HepG2 (cell line): ENCODE data around the gene ITM2B. TPM values are rescaled to one million over a fixed set of nuclear protein-coding genes. Genes with fewer than 3 reads are reported as not detected.
A peak's percentile ranks its signal among the peaks of the same experiment; 100 is the strongest.

Experiments
- CBX1 ChIP-seq: IDR thresholded peaks from one replicate; pipeline ENCODE4 v1.6.1; 2016; ENCODE audit warnings: antibody characterized with exemption, low read depth
- CENPT ChIP-seq: sonication (generic); formaldehyde crosslinking; IDR thresholded peaks from 2 replicates; pipeline ENCODE4 v1.8.0; 2022; ENCODE audit warnings: low read depth, mild to moderate bottlenecking, moderate library complexity, missing genetic modification reagents
- DR1 ChIP-seq: sonication (generic); formaldehyde crosslinking; IDR thresholded peaks from 2 replicates; pipeline ENCODE4 v1.8.0; 2021; ENCODE audit warnings: mild to moderate bottlenecking, missing genetic modification reagents, inconsistent platforms
- EHMT2 ChIP-seq: fragments of 200-600 bp; sonication (generic); IDR thresholded peaks from 2 replicates; pipeline ENCODE4 v1.7.0; 2017; ENCODE audit warnings: antibody characterized with exemption, low read depth, low read length, borderline replicate concordance
- HNF4A ChIP-seq: sonication (generic); formaldehyde crosslinking; IDR thresholded peaks from 2 replicates; pipeline ENCODE4 v1.4.0; 2020; ENCODE audit warnings: missing genetic modification reagents
- KDM6A ChIP-seq: IDR thresholded peaks from 2 replicates; pipeline ENCODE4 v1.6.1; 2016; ENCODE audit warnings: low read depth
- KLF13 ChIP-seq: sonication (generic); formaldehyde crosslinking; IDR thresholded peaks from 2 replicates; pipeline ENCODE4 v1.4.0; 2020; ENCODE audit warnings: mild to moderate bottlenecking, missing genetic modification reagents
- MIER3 ChIP-seq: IDR thresholded peaks from 2 replicates; pipeline ENCODE4 v1.6.1; 2016; ENCODE audit warnings: missing compliant biosample characterization, borderline replicate concordance
- PCBP2 ChIP-seq: fragments of 200-400 bp; formaldehyde crosslinking; optimal IDR thresholded peaks from 2 replicates; pipeline ENCODE3; 2018; ENCODE audit warnings: low read length, low read depth; ENCODE audit not compliant: poor library complexity, severe bottlenecking
- PRDM15 ChIP-seq: sonication (generic); formaldehyde crosslinking; IDR thresholded peaks from 2 replicates; pipeline ENCODE4 v1.4.0; 2020; ENCODE audit warnings: missing genetic modification reagents
- TERF1 ChIP-seq: sonication (generic); formaldehyde crosslinking; IDR thresholded peaks from 2 replicates; pipeline ENCODE4 v1.8.0; 2022; ENCODE audit warnings: mild to moderate bottlenecking, missing genetic modification reagents, moderate library complexity
- ZNF17 ChIP-seq: sonication (generic); formaldehyde crosslinking; IDR thresholded peaks from 2 replicates; pipeline ENCODE4 v1.5.0; 2020; ENCODE audit warnings: mild to moderate bottlenecking, missing genetic modification reagents
- ZNF224 ChIP-seq: sonication (generic); formaldehyde crosslinking; IDR thresholded peaks from 2 replicates; pipeline ENCODE4 v1.5.0; 2020; ENCODE audit warnings: mild to moderate bottlenecking, missing genetic modification reagents
- ZNF615 ChIP-seq: sonication (generic); formaldehyde crosslinking; IDR thresholded peaks from 2 replicates; pipeline ENCODE4 v1.5.0; 2020; ENCODE audit warnings: mild to moderate bottlenecking, missing genetic modification reagents, borderline replicate concordance
- ZNF839 ChIP-seq: sonication (generic); formaldehyde crosslinking; IDR thresholded peaks from 2 replicates; pipeline ENCODE4 v1.4.0; 2020; ENCODE audit warnings: missing genetic modification reagents, mild to moderate bottlenecking, borderline replicate concordance
- polyA plus RNA-seq, 8 experiments: library from polyadenylated mRNA; depleted of rRNA in 3 of 8; stranded (reverse) in 7 of 8; unstranded in 1 of 8; fragments of >200 nt; fragmentation: Illumina TruSeq in 4 of 8; extraction: Trizol in 4 of 8; gene quantifications; 2 replicates each; pipeline versions ENCODE4 v1.2.1 to v1.2.3, GENCODE V29; 2011 to 2016; ENCODE audit warnings: low read depth in 4 of 8, missing spikeins in 1 of 8, mixed read lengths in 1 of 8; ENCODE audit not compliant: insufficient read depth in 1 of 8
- total RNA-seq, 5 experiments: library from RNA; depleted of rRNA; stranded (reverse); fragments of >200 nt; fragmentation: Illumina TruSeq; extraction: Trizol; gene quantifications; 2 replicates each; pipeline ENCODE4 v1.2.3, GENCODE V29; 2016; ENCODE audit warnings: low read depth in 1 of 5
- TF ChIP-seq, protein P1 (sequence below): IDR thresholded peaks from 2 replicates; pipeline ENCODE4 v1.6.1; 2016; ENCODE audit warnings: low read depth, missing genetic modification reagents, missing compliant biosample characterization
- TF ChIP-seq, protein P2 (sequence below): sonication (generic); formaldehyde crosslinking; IDR thresholded peaks from 2 replicates; pipeline ENCODE4 v1.4.0; 2020; ENCODE audit warnings: missing genetic modification reagents, borderline replicate concordance
- TF ChIP-seq, protein P3 (sequence below): IDR thresholded peaks from 2 replicates; pipeline ENCODE4 v1.6.1; 2016; ENCODE audit warnings: low read depth, borderline replicate concordance

Gene ITM2B
- total and polyA plus RNA-seq, 2 of the 13 experiments (the other 11 are each of a cell fraction or from before 2014, with no cell fraction given) = 158 to 373 TPM

DNA sequence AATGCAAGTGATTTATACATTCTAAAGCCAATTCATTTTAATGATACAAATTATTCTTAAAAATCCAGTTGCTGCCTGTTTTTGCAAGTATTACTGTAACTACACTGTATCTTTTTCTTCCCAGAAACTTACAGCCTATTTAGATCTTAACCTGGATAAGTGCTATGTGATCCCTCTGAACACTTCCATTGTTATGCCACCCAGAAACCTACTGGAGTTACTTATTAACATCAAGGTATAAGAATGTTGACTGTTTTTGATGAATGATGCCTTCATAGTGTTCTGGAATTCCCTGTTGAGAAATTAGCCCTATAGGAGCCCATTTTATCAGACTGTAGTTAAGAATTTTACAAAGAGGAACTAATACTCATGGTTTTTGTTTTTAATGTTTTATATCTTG, 25.0 kb downstream of the ITM2B start (continued):
- no peak for TF ChIP-seq MIER3 (CRISPR knock-in tag)
- TF ChIP-seq, protein P1, sequence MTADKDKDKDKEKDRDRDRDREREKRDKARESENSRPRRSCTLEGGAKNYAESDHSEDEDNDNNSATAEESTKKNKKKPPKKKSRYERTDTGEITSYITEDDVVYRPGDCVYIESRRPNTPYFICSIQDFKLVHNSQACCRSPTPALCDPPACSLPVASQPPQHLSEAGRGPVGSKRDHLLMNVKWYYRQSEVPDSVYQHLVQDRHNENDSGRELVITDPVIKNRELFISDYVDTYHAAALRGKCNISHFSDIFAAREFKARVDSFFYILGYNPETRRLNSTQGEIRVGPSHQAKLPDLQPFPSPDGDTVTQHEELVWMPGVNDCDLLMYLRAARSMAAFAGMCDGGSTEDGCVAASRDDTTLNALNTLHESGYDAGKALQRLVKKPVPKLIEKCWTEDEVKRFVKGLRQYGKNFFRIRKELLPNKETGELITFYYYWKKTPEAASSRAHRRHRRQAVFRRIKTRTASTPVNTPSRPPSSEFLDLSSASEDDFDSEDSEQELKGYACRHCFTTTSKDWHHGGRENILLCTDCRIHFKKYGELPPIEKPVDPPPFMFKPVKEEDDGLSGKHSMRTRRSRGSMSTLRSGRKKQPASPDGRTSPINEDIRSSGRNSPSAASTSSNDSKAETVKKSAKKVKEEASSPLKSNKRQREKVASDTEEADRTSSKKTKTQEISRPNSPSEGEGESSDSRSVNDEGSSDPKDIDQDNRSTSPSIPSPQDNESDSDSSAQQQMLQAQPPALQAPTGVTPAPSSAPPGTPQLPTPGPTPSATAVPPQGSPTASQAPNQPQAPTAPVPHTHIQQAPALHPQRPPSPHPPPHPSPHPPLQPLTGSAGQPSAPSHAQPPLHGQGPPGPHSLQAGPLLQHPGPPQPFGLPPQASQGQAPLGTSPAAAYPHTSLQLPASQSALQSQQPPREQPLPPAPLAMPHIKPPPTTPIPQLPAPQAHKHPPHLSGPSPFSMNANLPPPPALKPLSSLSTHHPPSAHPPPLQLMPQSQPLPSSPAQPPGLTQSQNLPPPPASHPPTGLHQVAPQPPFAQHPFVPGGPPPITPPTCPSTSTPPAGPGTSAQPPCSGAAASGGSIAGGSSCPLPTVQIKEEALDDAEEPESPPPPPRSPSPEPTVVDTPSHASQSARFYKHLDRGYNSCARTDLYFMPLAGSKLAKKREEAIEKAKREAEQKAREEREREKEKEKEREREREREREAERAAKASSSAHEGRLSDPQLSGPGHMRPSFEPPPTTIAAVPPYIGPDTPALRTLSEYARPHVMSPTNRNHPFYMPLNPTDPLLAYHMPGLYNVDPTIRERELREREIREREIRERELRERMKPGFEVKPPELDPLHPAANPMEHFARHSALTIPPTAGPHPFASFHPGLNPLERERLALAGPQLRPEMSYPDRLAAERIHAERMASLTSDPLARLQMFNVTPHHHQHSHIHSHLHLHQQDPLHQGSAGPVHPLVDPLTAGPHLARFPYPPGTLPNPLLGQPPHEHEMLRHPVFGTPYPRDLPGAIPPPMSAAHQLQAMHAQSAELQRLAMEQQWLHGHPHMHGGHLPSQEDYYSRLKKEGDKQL (CRISPR knock-in tag) = no peak
- TF ChIP-seq PRDM15 = no peak
- TF ChIP-seq KDM6A (CRISPR knock-in tag) = peak; percentile 17; the same call in 1 of the 2 replicates
- no peak for TF ChIP-seq ZNF17 (CRISPR knock-in tag)
- no peak for TF ChIP-seq ZNF224 (CRISPR knock-in tag)
- TF ChIP-seq, protein P2, sequence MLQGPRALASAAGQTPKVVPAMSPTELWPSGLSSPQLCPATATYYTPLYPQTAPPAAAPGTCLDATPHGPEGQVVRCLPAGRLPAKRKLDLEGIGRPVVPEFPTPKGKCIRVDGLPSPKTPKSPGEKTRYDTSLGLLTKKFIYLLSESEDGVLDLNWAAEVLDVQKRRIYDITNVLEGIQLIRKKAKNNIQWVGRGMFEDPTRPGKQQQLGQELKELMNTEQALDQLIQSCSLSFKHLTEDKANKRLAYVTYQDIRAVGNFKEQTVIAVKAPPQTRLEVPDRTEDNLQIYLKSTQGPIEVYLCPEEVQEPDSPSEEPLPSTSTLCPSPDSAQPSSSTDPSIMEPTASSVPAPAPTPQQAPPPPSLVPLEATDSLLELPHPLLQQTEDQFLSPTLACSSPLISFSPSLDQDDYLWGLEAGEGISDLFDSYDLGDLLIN (CRISPR knock-in tag) = no peak
- TF ChIP-seq CBX1 = no peak
- TF ChIP-seq EHMT2 = peak; percentile 32; the same call in 1 of the 2 replicates
- no peak for TF ChIP-seq ZNF615 (CRISPR knock-in tag)
- no peak for TF ChIP-seq KLF13 (CRISPR knock-in tag)
- no peak for TF ChIP-seq CENPT (CRISPR knock-in tag)
- TF ChIP-seq HNF4A = no peak
- no peak for TF ChIP-seq TERF1 (CRISPR knock-in tag)
- no peak for TF ChIP-seq PCBP2
- TF ChIP-seq, protein P3, sequence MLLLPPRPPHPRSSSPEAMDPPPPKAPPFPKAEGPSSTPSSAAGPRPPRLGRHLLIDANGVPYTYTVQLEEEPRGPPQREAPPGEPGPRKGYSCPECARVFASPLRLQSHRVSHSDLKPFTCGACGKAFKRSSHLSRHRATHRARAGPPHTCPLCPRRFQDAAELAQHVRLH = no peak
- no peak for TF ChIP-seq DR1 (CRISPR knock-in tag)
- TF ChIP-seq ZNF839 = no peak
